Activated naive CD4-positive, alpha-beta T cell treated with anti-CD3 and anti-CD28 coated beads, Interleukin-2, amount 50 U/mL, for 16 hours (primary cell): ENCODE measurements around the gene UGT1A4.

Experiments used
- DNase-seq: peaks from one replicate; pipeline ENCODE4 v3.0.0-alpha.2; 2020

The UGT1A4 gene

DNA sequence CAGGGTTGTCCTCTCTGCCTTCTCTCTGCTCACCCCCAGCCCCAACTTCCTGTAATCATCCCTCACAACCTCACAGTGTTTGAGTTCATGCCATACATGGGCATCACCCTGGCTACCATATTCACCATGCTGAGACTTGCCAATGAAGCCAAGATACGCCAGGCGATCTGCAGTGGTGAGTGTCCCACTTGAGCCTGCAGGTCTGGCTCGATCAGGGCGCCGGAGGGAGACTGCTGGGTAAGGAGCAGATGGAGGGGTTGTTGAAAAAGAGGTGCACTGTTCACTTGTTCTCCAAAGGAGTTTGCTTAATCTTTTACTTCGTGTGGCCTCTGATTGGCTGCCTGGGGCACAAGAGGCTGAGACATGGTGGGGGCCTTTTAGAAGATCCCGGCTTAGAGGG, 74.2 kb downstream of the UGT1A4 start:
- no peak for DNase-seq

GRCh38 chr2:233793465-233794127, 75.1 kb downstream of the UGT1A4 start:
- no peak for DNase-seq

DNA sequence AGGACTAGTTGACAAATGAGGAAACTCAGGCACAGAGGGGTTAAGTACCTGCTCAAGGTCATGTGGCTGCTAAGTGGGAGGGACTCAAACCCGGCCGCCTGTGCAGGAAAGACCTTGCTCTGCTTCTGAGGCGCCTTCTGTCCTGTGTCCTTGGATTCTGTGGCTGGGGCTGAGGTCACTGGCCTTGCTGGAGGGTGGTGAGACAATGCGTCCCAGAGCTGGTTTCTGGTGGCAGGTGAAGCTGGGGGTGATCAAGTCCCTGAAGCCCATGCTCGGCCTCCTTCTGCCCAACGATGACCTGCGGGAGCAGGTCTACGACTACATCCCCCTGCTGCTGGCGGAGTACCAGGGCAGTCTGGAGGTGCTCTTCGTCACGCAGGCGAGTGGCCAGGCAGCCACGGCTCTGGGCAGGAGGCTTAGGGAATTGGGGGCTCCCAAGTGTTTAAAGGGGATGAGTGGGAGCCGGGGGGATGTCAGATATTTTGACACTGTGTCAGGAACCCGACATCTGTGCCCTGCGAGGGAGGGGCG, 75.7 kb downstream of the UGT1A4 start:
- no peak for DNase-seq

- DNase-seq: no peak
Observed at GRCh38 chr2:233795735-233796171, 77.2 kb downstream of the UGT1A4 start.

- no peak for DNase-seq
Observed at GRCh38 chr2:233796254-233796653, 77.7 kb downstream of the UGT1A4 start.

- DNase-seq: no peak
Observed at GRCh38 chr2:233798335-233799086, 80.0 kb downstream of the UGT1A4 start.

- no peak for DNase-seq
Observed at GRCh38 chr2:233799087-233799665, 80.6 kb downstream of the UGT1A4 start.

DNA sequence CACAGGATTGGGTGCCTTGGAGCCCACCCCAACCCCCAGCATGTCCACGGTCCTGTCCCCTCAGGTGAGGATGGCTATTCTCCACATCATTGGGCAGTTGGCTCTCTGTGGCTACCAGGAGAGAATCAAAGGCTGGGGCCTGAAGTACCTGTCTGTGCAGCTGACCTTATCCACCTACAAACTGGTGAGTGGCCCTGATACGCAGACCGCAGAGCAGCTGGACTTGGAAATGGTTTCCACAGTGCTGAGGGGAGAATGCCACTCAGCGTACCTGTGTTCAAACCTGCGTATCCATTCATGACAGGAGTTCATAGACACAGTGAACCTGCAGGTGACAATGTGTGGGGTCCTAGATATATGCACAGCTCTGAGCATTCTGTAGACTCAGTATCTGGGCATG, 81.2 kb downstream of the UGT1A4 start:
- DNase-seq: no peak

DNA sequence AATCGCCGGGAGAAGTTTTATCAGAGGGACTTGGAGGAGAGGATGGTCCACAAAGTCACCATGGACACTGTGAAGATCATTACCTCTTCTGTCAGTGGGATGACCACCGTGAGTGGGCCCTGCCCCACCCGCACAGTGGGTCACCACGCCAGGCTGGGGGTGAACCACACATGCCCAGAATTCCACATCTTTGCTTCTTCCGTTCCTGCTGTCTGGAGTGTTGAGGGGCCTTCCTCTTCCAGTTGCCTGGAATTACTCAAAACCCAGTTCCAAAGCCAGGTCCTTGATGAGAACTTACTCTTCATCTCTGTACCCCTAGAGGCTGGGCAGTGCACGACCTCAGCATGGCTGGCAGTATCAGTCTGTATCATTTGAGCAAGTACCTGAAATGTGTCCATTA, 81.7 kb downstream of the UGT1A4 start:
- DNase-seq: no peak

- no peak for DNase-seq
Observed at GRCh38 chr2:233801357-233802131, 83.0 kb downstream of the UGT1A4 start.

- no peak for DNase-seq
Observed at GRCh38 chr2:233802132-233802815, 83.7 kb downstream of the UGT1A4 start.

DNA sequence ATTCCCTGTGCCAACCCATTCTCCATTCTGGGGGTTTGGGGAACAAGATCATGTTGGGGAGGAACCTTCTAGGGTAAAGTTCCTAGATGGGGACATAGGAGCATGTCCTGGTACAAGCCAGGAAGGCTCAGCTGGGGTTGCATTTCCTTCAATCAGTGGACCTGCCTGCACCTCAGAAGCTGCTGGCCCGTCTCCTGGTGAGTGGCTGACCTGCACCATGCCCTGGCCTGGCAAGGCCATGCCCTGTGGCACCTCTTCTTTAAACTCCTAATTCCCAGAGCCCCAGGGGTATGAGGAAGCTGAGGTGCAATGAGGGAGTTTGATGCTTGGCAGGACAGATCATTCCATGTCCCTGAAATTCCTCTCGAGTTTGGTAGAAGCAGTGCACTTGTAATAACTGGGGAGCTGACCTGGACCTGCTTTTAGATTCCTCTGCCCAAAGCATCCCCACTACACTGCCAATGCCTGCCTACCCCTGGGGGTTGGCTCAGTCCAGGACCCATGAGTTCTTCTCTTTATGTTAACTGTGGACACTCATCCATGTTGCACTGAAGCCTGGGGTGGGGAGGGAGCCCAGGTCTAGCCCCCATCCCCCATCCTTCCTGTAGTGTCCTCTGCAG, 84.9 kb downstream of the UGT1A4 start:
- no peak for DNase-seq

DNA sequence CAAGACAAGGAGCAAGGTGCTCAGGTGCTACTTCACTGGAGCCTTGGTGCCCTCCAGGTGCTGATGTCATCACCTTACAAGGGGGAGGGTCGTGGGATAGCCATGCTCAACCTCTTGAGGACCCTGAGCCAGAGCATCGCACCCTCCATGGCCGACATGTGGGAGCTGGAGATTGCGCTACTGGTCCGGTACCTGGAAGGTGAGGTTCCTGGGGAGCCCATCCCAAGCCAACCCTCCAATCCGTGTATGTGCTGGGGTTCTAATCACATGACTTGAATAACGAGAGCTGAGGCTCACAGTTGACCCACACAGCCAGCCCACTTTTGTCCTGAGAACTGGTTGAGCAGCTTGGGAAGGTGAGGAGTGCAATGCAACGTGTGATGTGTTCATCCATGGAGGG, 85.5 kb downstream of the UGT1A4 start:
- DNase-seq: no peak

- no peak for DNase-seq
Observed at GRCh38 chr2:233807215-233807865, 88.8 kb downstream of the UGT1A4 start.

DNA sequence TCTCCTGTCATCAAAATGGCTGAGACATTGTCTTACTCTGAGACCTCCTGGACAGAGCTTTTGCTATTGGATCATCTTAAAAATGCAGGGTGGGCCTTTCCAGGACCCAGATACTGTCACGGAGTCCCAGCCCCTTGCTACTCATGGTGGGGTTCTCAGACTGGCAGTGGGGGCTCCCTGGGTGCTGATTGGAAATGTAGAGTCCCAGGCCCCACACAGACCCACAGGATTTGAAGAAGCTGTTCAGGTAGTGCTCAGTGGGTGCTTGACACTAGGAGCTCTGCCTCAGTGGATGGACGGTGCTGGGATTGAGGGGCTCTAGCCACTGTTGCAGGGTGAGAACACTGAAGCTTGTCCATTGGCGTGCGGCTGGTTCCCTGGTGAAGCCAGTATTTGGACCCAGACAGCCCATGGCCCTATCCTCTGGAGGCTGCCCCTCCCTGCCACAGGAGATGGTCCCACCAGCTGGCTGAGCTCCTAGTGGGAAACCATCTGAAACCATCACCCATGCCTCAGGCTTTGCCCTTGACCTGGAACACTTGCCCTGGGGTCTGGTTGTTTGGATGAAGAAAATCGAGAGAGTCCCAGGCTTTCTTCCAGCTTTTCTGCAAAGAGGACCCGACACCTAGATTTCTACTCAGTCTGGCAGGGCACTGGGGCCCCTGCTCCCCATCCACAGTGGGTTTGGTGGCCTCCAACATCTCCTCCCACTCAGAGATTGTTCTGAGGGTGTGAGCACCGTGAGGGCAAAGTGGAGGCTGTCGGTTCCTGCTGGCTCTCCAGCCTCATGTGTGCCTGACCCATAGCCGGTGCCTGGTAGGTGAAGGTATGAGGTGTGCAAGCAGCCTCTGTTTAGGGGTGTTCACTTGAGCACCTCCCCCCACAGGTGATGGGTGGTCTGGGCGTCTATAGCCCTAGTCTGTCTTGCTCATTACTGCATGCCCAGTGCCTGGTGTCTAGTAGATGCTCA, 89.7 kb downstream of the UGT1A4 start:
- DNase-seq: no peak

- DNase-seq: no peak
Observed at GRCh38 chr2:233810385-233810784, 91.8 kb downstream of the UGT1A4 start.

DNA sequence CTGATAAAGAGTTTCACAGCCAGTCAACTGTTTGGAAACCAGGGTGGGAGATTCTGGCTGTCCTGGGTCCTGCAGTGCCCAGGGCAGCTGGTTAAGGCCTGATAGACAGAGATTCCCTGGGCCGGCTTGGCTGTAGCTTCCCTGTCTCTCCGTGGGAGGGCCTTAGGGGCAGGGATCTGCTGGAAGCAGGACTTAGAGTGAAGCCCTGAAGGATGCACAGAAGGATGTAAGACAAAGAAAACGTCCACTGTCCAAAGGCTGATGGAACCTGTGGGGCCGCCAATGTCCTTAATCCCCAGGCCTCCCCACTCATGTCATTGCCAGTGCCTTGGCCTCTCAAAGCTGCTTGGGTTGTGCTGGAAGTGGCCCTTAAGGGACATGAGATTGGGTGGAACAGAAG, 92.6 kb downstream of the UGT1A4 start:
- DNase-seq: no peak

GRCh38 chr2:233811732-233812131, 93.2 kb downstream of the UGT1A4 start:
- DNase-seq: no peak

GRCh38 chr2:233813236-233814055, 94.9 kb downstream of the UGT1A4 start:
- no peak for DNase-seq
